Measurements from ENCODE around the gene GIPC3.

The GIPC3 gene

GRCh38 chr19:3545669-3546034, 39.6 kb upstream of the GIPC3 start:
- H3K4me3 Mint-ChIP-seq = no peak overlapping the region

GRCh38 chr19:3546119-3546518, 39.2 kb upstream of the GIPC3 start:
- H3K4me3 Mint-ChIP-seq = no peak overlapping the region
- H3K27me3 Mint-ChIP-seq = no peaks in the 10 kb centered on the region
- H3K4me1 Mint-ChIP-seq (ENCODE audit: low read depth) = peaks cover 15% of the 10 kb centered on the region
- no peaks in the 10 kb centered on the region for H3K9me3 Mint-ChIP-seq
- H3K36me3 Mint-ChIP-seq (ENCODE audit: low read depth) = peaks cover 11% of the 10 kb centered on the region
- H3K27ac Mint-ChIP-seq = no peak overlapping the region

More at GRCh38 chr19:3545669-3546034, 39.6 kb upstream of the GIPC3 start:
- H3K27me3 Mint-ChIP-seq = no peaks in the 10 kb centered on the region
- H3K4me1 Mint-ChIP-seq (ENCODE audit: low read depth) = peaks cover 10% of the 10 kb centered on the region
- no peaks in the 10 kb centered on the region for H3K9me3 Mint-ChIP-seq
- peak overlapping the region; percentile 31 for H3K27ac Mint-ChIP-seq
- peaks cover 11% of the 10 kb centered on the region for H3K36me3 Mint-ChIP-seq (ENCODE audit: low read depth)

- Mint-ChIP-seq H3K4me1 (ENCODE audit: low read depth) (peaks cover 20% of the 10 kb centered on the region), H3K27ac (no peak overlapping the region), H3K9me3 (no peaks in the 10 kb centered on the region), H3K4me3 (no peak overlapping the region), H3K36me3 (ENCODE audit: low read depth) (peaks cover 11% of the 10 kb centered on the region), H3K27me3 (no peaks in the 10 kb centered on the region)
Measured at GRCh38 chr19:3547301-3547731, 38.0 kb upstream of the GIPC3 start.

GRCh38 chr19:3547767-3548282, 37.5 kb upstream of the GIPC3 start:
- Mint-ChIP-seq H3K4me3 (no peak overlapping the region), H3K27me3 (no peaks in the 10 kb centered on the region), H3K36me3 (ENCODE audit: low read depth) (peaks cover 11% of the 10 kb centered on the region), H3K4me1 (ENCODE audit: low read depth) (peaks cover 25% of the 10 kb centered on the region), H3K9me3 (no peaks in the 10 kb centered on the region), H3K27ac (no peak overlapping the region)

DNA sequence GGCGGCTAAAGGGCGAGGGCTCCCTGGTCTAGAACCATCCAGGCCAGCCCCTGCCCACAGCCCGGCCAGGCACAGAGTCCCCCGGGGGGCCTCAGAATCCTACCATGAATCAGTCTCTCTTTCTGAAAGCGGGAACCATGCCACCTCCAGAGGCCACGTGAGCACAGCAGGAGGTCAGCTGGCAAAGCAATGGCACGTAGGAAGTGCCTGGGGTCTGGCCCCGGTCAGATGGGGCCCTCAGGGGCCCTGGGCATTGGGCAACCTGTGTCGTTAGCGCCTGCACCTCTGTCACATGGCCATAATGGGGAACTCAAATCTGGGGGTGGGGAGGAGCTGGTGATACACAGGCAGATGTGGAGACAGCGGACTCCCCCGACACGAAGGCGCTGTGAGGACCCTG, 36.7 kb upstream of the GIPC3 start:
- Mint-ChIP-seq H3K4me1 (ENCODE audit: low read depth) (peaks cover 31% of the 10 kb centered on the region), H3K4me3 (no peak overlapping the region), H3K27me3 (no peaks in the 10 kb centered on the region), H3K9me3 (no peaks in the 10 kb centered on the region), H3K36me3 (ENCODE audit: low read depth) (peaks cover 11% of the 10 kb centered on the region), H3K27ac (no peak overlapping the region)

DNA sequence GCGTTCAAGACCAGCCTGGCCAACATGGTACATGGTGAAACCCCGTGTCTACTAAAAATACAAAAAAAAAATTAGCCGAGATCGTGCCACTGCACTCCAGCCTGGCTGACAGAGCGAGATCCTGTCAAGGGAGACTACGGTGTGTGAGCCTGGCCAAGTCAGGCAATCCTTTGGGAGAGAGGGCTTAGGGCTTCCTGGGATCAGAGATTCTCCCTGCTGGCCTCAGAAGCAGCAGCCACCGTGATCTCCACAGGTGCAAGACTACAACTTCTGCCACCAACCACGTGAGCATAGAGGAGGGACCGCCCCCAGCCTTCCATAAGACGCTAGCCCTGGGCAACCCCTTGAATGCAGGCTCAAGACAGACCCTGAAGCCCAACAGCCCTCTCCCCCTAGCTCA, 35.5 kb upstream of the GIPC3 start:
- H3K4me3 Mint-ChIP-seq = no peak overlapping the region
- peaks cover 11% of the 10 kb centered on the region for H3K36me3 Mint-ChIP-seq (ENCODE audit: low read depth)
- no peaks in the 10 kb centered on the region for H3K9me3 Mint-ChIP-seq
- no peak overlapping the region for H3K27ac Mint-ChIP-seq
- peaks cover 40% of the 10 kb centered on the region for H3K4me1 Mint-ChIP-seq (ENCODE audit: low read depth)
- H3K27me3 Mint-ChIP-seq = no peaks in the 10 kb centered on the region

DNA sequence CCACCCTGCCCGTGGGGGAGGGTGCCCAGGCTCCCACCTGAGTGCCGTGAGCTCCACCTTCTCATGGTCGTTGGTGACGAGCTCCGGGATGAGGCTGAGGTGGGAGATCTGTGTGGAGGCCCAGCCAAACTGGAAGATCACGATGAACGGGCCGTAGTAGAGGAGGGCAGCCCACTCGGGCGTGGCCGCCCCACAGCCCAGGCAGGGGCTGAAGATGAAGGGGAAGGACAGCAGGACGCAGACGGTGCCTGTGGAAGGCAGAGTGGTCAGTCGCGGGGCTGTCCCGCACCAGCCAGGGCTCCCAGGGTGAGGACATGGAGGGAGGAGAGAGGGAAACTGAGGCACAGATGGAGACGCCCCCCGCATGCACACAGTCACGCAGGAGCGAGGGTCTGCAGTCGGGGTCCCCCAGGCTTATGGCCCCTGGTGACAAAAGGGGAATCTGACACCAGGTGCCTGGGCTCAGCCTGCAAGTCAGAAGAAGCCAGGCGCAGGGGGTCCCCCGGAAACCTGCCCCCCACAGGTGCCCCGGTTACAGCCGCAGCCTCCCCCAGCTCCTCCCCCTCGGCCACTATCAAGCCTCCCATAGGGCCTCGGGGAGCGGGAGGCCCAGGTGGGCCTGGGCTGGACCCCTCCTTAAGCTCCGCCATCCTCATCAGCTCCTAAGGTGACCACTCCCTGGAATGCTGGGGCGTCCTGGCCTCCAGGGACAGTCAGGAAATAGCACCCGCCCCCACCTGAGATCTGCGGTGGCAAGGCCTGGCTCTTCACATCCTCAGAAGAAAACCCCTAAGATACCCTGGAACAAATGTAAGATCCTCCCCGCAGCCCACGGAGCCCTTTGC, 34.1 kb upstream of the GIPC3 start:
- no peaks in the 10 kb centered on the region for H3K9me3 Mint-ChIP-seq
- no peaks in the 10 kb centered on the region for H3K27me3 Mint-ChIP-seq
- H3K4me1 Mint-ChIP-seq (ENCODE audit: low read depth) = peaks cover 43% of the 10 kb centered on the region
- peak overlapping the region; percentile 45 for H3K27ac Mint-ChIP-seq
- H3K4me3 Mint-ChIP-seq = no peak overlapping the region
- H3K36me3 Mint-ChIP-seq (ENCODE audit: low read depth) = peaks cover 5% of the 10 kb centered on the region

GRCh38 chr19:3551792-3552095, 33.5 kb upstream of the GIPC3 start:
- Mint-ChIP-seq H3K4me1 (ENCODE audit: low read depth) (peaks cover 49% of the 10 kb centered on the region), H3K9me3 (no peaks in the 10 kb centered on the region), H3K36me3 (ENCODE audit: low read depth) (peaks cover 5% of the 10 kb centered on the region), H3K4me3 (no peak overlapping the region), H3K27ac (peak overlapping the region; percentile 45), H3K27me3 (no peaks in the 10 kb centered on the region)

DNA sequence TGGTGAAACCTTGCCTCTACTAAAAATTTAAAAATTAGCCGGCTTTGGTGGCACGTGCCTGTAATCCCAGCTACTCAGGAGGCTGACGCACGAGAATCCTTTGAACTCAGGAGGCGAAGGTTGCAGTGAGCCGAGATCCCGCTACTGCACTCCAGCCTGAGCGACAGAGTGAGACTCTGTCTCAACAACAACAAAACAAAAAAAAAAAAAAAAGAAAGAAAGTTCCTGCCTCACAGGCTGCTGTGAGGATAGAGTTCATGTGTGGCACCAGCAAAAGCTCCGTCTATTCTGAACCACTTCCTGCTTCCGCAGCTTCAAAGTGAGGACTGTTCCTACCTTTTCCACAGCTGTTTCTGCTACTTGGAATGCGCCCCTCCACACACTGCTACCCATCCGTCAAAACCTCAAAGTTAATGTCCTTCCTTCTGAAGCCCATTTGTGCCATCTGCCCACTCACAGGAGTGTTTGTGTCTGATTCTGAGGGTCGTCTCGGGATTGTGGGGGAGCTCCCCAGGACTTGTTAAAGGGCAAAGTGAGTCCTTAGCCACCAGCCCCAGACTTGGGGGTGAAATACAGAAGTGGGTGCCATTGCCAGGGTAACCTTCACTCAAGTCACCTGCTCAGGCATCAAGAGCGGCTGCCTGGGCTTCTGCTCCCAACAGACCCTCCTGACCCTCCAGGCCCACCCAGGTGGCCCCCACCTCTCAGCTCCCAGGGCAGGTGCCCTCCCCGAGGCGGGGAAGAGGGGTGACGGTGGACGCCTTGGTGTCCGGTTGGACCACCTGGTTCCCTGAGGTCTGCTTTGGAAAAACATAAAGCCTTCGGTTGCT, 30.8 kb upstream of the GIPC3 start:
- H3K4me3 Mint-ChIP-seq = peak overlapping the region; percentile 100
- peak overlapping the region; percentile 89 for H3K27ac Mint-ChIP-seq

DNA sequence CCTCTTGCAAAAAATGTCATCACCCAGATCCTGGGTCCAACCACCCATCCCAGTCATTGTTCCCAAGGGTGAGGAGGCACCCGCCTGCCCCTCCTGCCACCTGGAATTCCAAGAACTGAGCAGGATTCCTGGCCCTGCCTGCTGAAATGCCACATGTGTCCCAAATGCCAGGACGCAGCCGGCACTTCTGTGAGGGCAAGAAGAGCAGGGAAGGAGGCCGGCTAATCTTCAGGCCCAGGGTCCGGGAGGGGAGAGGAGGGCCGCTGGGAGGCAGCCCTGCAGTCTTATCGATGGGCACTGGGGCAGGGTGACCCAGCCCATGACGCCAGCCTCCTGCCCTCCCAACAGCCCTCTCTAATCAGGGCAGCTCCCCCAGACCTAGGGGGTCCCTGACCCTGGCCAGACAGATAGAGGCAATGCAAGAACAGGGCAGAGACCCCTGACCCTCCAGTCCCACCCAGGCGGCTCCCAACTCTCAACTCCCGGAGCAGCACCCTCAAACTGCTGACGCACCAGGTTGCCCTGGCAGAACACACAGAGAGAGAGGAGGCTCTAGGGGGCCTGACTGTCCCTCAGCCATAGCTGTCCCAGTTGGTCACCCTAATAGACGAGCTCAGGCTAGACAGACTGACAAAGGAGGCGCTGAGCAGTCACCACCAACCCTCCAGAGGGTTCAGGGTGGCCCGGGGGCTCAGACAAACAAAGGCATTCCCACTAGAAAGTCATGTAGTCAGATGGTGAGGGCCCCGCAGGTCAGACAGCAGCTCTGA, 29.4 kb upstream of the GIPC3 start:
- Mint-ChIP-seq H3K4me1 (ENCODE audit: low read depth) (peaks cover 54% of the 10 kb centered on the region), H3K27me3 (no peaks in the 10 kb centered on the region), H3K27ac (peak overlapping the region; percentile 94), H3K9me3 (no peaks in the 10 kb centered on the region), H3K4me3 (peak overlapping the region; percentile 100), H3K36me3 (ENCODE audit: low read depth) (peaks cover 5% of the 10 kb centered on the region)

More for the DNA sequence above, 30.8 kb upstream of the GIPC3 start:
- H3K27me3 Mint-ChIP-seq = no peaks in the 10 kb centered on the region
- peaks cover 5% of the 10 kb centered on the region for H3K36me3 Mint-ChIP-seq (ENCODE audit: low read depth)
- peaks cover 56% of the 10 kb centered on the region for H3K4me1 Mint-ChIP-seq (ENCODE audit: low read depth)
- no peaks in the 10 kb centered on the region for H3K9me3 Mint-ChIP-seq

DNA sequence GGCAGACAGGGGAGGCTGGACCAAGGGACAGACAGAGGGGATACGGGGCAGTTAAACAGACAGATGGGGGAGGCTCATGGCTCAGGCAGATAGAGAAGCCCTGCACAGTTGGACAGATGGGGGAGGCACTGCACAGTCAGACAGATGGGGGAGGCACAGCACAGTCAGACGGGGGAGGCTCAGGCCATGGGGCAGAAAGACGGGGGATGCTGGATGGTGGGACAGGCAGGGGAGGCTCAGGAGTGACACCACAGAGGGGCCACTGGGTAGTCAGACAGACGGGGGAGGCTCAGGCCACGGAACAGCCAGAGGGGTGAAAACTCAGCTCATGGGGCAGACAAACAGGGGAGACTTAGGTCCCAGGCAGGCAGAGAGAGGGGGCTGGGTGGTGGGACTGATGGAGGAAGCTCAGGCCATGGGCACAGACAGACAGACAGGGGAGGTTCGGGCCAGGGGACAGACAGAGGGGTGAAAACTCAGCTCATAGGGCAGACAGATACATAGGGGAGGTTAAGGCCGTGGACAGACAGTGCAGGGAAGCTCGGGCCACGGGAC, 28.8 kb upstream of the GIPC3 start:
- H3K4me1 Mint-ChIP-seq (ENCODE audit: low read depth) = peaks cover 50% of the 10 kb centered on the region
- H3K4me3 Mint-ChIP-seq = peak overlapping the region; percentile 100
- peaks cover 5% of the 10 kb centered on the region for H3K36me3 Mint-ChIP-seq (ENCODE audit: low read depth)
- no peaks in the 10 kb centered on the region for H3K9me3 Mint-ChIP-seq
- peak overlapping the region; percentile 94 for H3K27ac Mint-ChIP-seq
- no peaks in the 10 kb centered on the region for H3K27me3 Mint-ChIP-seq

DNA sequence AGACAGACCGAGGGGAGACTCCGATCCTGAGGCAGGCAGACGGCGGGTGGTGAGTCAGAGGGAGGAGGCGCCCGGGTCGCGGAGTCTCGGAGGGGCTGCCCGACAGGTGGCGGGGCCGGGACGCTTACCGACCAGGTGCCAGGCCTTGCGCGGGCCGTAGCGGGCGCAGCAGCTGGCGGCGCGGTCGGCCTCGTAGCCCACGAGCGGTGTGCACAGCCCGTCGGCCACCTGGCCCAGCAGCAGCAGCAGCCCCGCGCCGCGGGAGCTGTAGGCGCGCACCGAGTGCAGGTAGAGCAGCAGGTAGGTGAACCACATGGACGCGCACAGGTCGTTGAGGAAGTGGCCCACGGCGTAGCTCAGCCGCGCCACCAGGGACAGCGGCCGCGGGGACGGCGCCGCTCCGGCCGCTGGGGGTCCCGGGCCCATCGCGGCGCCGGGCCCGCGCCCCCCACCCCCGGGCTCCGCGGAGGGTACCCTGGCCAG, 28.3 kb upstream of the GIPC3 start:
- peak overlapping the region; percentile 94 for H3K27ac Mint-ChIP-seq
- H3K4me3 Mint-ChIP-seq = peak overlapping the region; percentile 100
- H3K27me3 Mint-ChIP-seq = no peaks in the 10 kb centered on the region
- peaks cover 5% of the 10 kb centered on the region for H3K36me3 Mint-ChIP-seq (ENCODE audit: low read depth)
- no peaks in the 10 kb centered on the region for H3K9me3 Mint-ChIP-seq
- H3K4me1 Mint-ChIP-seq (ENCODE audit: low read depth) = peaks cover 46% of the 10 kb centered on the region

GRCh38 chr19:3557461-3558248, 27.6 kb upstream of the GIPC3 start, which contains the start of gene MFSD12:
Gene MFSD12, minus strand, starts transcription at chr19:3557586. Its CDS starts 183 bp downstream, at chr19:3557403.
- Mint-ChIP-seq H3K36me3 (ENCODE audit: low read depth) (peaks cover 5% of the 10 kb centered on the region), H3K27me3 (no peaks in the 10 kb centered on the region), H3K4me1 (ENCODE audit: low read depth) (peaks cover 43% of the 10 kb centered on the region), H3K4me3 (peak within 1 kb of the TSS; percentile 100), H3K9me3 (no peaks in the 10 kb centered on the region), H3K27ac (peak within 1 kb of the TSS; percentile 94)

All from stimulated activated naive CD8-positive, alpha-beta T cell treated with anti-CD3 and anti-CD28 coated beads, Interleukin-15, Interleukin-2, amounts not matched to agents 100 ng/mL and 50 ng/mL, for 24 hours (primary cell).